GM18520 (cell line): ENCODE data around the gene TBXAS1.

Experiments
- ATAC-seq: cut with Tn5 transposase; IDR thresholded peaks from one replicate; pipeline ENCODE4 v1.9.1; 2021; ENCODE audit not compliant: unreplicated experiment

TBXAS1 gene

GRCh38 chr7:140039896-140040295, 210.8 kb downstream of the TBXAS1 start:
- no peak for ATAC-seq

- no peak for ATAC-seq
Measured at GRCh38 chr7:140041659-140042385, 212.8 kb downstream of the TBXAS1 start.

- no peak for ATAC-seq
Measured at GRCh38 chr7:140042386-140042670, 213.3 kb downstream of the TBXAS1 start.

- no peak for ATAC-seq
Measured at GRCh38 chr7:140044251-140044650, 215.2 kb downstream of the TBXAS1 start.

- ATAC-seq, result no peak
Measured at GRCh38 chr7:140045697-140046096, 216.6 kb downstream of the TBXAS1 start.

GRCh38 chr7:140047197-140047596, 218.1 kb downstream of the TBXAS1 start:
- no peak for ATAC-seq

GRCh38 chr7:140048138-140048537, 219.1 kb downstream of the TBXAS1 start:
- ATAC-seq, result no peak

- ATAC-seq, result no peak
Measured at GRCh38 chr7:140048989-140049338, 219.9 kb downstream of the TBXAS1 start.

GRCh38 chr7:140049339-140050024, 220.4 kb downstream of the TBXAS1 start:
- no peak for ATAC-seq

- no peak for ATAC-seq
Measured at GRCh38 chr7:140050100-140050499, 221.0 kb downstream of the TBXAS1 start.

- no peak for ATAC-seq
Measured at GRCh38 chr7:140051820-140052219, 222.8 kb downstream of the TBXAS1 start.

- ATAC-seq, result peak; percentile 82
Measured at GRCh38 chr7:140053812-140054539, 224.9 kb downstream of the TBXAS1 start.

- ATAC-seq, result no peak
Measured at GRCh38 chr7:140054751-140055150, 225.7 kb downstream of the TBXAS1 start.

GRCh38 chr7:140055833-140056232, 226.8 kb downstream of the TBXAS1 start:
- ATAC-seq, result no peak

- no peak for ATAC-seq
Measured at GRCh38 chr7:140056431-140057142, 227.5 kb downstream of the TBXAS1 start.

- no peak for ATAC-seq
Measured at GRCh38 chr7:140057143-140057535, 228.1 kb downstream of the TBXAS1 start.

- no peak for ATAC-seq
Measured at GRCh38 chr7:140058517-140058916, 229.5 kb downstream of the TBXAS1 start.

- ATAC-seq, result no peak
Measured at GRCh38 chr7:140059273-140060242, 230.5 kb downstream of the TBXAS1 start.

- no peak for ATAC-seq
Measured at GRCh38 chr7:140060243-140060630, 231.2 kb downstream of the TBXAS1 start.

- no peak for ATAC-seq
Measured at GRCh38 chr7:140060788-140061606, 231.9 kb downstream of the TBXAS1 start.
